HepG2 (cell line): ENCODE measurements around the gene NID1. TPM values are rescaled to one million over a fixed set of nuclear protein-coding genes. Genes with fewer than 3 reads are reported as not detected.

Source experiments
- DNMT3B ChIP-seq: conservative IDR thresholded peaks from 2 replicates; pipeline ENCODE4 v1.6.1; 2016; ENCODE audit warnings: missing biosample characterization, control low read depth
- FOXM1 ChIP-seq: sonication (generic); formaldehyde crosslinking; IDR thresholded peaks from 2 replicates; pipeline ENCODE4 v1.5.0; 2020; ENCODE audit warnings: missing genetic modification reagents
- GZF1 ChIP-seq: sonication (generic); formaldehyde crosslinking; IDR thresholded peaks from 2 replicates; pipeline ENCODE4 v1.5.1; 2020; ENCODE audit warnings: mild to moderate bottlenecking, missing genetic modification reagents
- HNRNPUL1 ChIP-seq: fragments of 200-400 bp; formaldehyde crosslinking; IDR thresholded peaks from 2 replicates; pipeline ENCODE4 v1.6.1; 2017; ENCODE audit warnings: low read depth, mild to moderate bottlenecking, low read length, moderate library complexity
- HOXA3 ChIP-seq: sonication (generic); formaldehyde crosslinking; IDR thresholded peaks from 2 replicates; pipeline ENCODE4 v1.5.0; 2020; ENCODE audit warnings: missing genetic modification reagents
- NFE2 ChIP-seq: sonication (generic); formaldehyde crosslinking; IDR thresholded peaks from 2 replicates; pipeline ENCODE4 v1.4.0; 2020; ENCODE audit warnings: missing genetic modification reagents
- PHB2 ChIP-seq: fragments of 450-650 bp; IDR thresholded peaks from 2 replicates; pipeline ENCODE4 v1.6.1; 2018; ENCODE audit not compliant: partially characterized antibody
- TMF1 ChIP-seq: sonication (generic); formaldehyde crosslinking; IDR thresholded peaks from 2 replicates; pipeline ENCODE4 v1.8.1; 2022; ENCODE audit warnings: low read depth, missing genetic modification reagents
- ZFP1 ChIP-seq: IDR thresholded peaks from 2 replicates; pipeline ENCODE4 v1.6.1; 2016
- ZNF282 ChIP-seq: fragments of 450-650 bp; IDR thresholded peaks from 2 replicates; pipeline ENCODE4 v1.6.1; 2018; ENCODE audit not compliant: partially characterized antibody
- ZNF333 ChIP-seq: sonication (generic); formaldehyde crosslinking; IDR thresholded peaks from 2 replicates; pipeline ENCODE4 v1.4.0; 2020; ENCODE audit warnings: mild to moderate bottlenecking, missing genetic modification reagents, borderline replicate concordance
- ZNF747 ChIP-seq: sonication (generic); formaldehyde crosslinking; IDR thresholded peaks from 2 replicates; pipeline ENCODE4 v1.8.1; 2023; ENCODE audit warnings: missing genetic modification reagents, mild to moderate bottlenecking, borderline replicate concordance
- ZNF775 ChIP-seq: sonication (generic); formaldehyde crosslinking; IDR thresholded peaks from 2 replicates; pipeline ENCODE4 v1.4.0; 2020; ENCODE audit warnings: missing genetic modification reagents, mild to moderate bottlenecking, moderate library complexity, borderline replicate concordance
- polyA plus RNA-seq, 8 experiments: library from polyadenylated mRNA; depleted of rRNA in 3 of 8; stranded (reverse) in 7 of 8; unstranded in 1 of 8; fragments of >200 nt; fragmentation: Illumina TruSeq in 4 of 8; extraction: Trizol in 4 of 8; gene quantifications; 2 replicates each; pipeline versions ENCODE4 v1.2.1 to v1.2.3, GENCODE V29; 2011 to 2016; ENCODE audit warnings: low read depth in 4 of 8, missing spikeins in 1 of 8, mixed read lengths in 1 of 8; ENCODE audit not compliant: insufficient read depth in 1 of 8
- total RNA-seq, 5 experiments: library from RNA; depleted of rRNA; stranded (reverse); fragments of >200 nt; fragmentation: Illumina TruSeq; extraction: Trizol; gene quantifications; 2 replicates each; pipeline ENCODE4 v1.2.3, GENCODE V29; 2016; ENCODE audit warnings: low read depth in 1 of 5
- TF ChIP-seq, protein P1 (sequence below): sonication (generic); formaldehyde crosslinking; IDR thresholded peaks from 2 replicates; pipeline ENCODE4 v1.5.0; 2020; ENCODE audit warnings: missing genetic modification reagents
- TF ChIP-seq, protein P2 (sequence below): sonication (generic); formaldehyde crosslinking; IDR thresholded peaks from 2 replicates; pipeline ENCODE4 v1.4.0; 2020; ENCODE audit warnings: missing genetic modification reagents, mild to moderate bottlenecking, borderline replicate concordance
- TF ChIP-seq, protein P3 (sequence below), 2 experiments: sonication (generic) in 1 of 2; formaldehyde crosslinking in 1 of 2; IDR thresholded peaks; 2 replicates each; pipeline versions ENCODE4 v1.6.1 to v1.9.0; 2014 to 2022; ENCODE audit warnings: antibody characterized with exemption in 1 of 2, borderline replicate concordance in 1 of 2, inconsistent platforms in 1 of 2, low read depth in 1 of 2, missing genetic modification reagents in 1 of 2
- TF ChIP-seq, protein P4 (sequence below): sonication (generic); formaldehyde crosslinking; IDR thresholded peaks from 2 replicates; pipeline ENCODE4 v1.4.0; 2020; ENCODE audit warnings: mild to moderate bottlenecking, missing genetic modification reagents
- TF ChIP-seq, protein P5 (sequence below): sonication (generic); formaldehyde crosslinking; IDR thresholded peaks from 2 replicates; pipeline ENCODE4 v1.4.0; 2020; ENCODE audit warnings: missing genetic modification reagents

NID1 gene
- total and polyA plus RNA-seq, 2 of the 13 experiments (the other 11 are each of a cell fraction or from before 2014, with no cell fraction given): 50.2 to 56.1 TPM

DNA sequence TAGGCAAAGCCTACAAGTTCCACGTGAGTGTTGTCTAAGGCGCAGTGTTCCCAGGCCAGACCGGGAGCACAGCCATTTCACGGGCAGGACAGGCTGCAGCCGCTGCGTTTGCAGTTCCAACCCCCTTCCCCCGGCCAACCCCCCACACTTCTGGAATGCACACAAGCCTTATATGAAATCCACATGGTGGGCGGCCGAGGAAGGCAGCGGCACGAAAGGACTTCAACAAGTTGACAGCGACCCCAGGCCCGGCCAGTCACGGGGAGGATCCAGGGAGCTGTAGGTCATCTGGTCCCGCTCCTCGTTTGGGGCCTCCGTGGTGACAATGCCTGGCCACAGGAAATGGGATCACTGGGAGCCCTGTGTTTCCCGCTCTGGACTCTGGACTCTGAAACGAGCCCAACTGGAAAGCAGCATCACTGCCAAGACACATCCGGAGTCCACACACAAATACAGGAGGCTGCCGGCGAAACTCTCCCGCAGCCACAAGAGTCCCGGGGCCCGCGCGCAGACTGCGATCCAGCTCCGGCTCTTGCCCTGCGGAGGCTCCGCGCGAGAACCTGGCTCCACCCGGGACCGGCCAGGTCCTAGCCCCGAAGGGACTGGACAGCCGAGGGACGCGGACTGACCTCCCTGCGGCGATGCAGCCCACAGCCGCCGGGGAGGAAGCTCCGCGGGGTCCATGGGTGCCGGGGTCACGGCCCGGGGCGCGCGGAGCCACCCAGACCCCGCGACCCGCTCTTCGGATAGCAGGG, 794 bp downstream of the NID1 start (continued):
- TF ChIP-seq, protein P1, sequence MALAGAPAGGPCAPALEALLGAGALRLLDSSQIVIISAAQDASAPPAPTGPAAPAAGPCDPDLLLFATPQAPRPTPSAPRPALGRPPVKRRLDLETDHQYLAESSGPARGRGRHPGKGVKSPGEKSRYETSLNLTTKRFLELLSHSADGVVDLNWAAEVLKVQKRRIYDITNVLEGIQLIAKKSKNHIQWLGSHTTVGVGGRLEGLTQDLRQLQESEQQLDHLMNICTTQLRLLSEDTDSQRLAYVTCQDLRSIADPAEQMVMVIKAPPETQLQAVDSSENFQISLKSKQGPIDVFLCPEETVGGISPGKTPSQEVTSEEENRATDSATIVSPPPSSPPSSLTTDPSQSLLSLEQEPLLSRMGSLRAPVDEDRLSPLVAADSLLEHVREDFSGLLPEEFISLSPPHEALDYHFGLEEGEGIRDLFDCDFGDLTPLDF: peak; percentile 98
- TF ChIP-seq DNMT3B (CRISPR knock-in tag) (0 out of 2 replicates have a peak, but pooled peaks have one; percentile 28), FOXM1 (CRISPR knock-in tag) (no peak), HOXA3 (peak; percentile 88), ZNF333 (no peak), ZFP1 (no peak), ZNF747 (CRISPR knock-in tag) (peak; percentile 94; the same call in 1 of the 2 replicates), TMF1 (CRISPR knock-in tag) (no peak; the same call in 1 of the 2 replicates), GZF1 (CRISPR knock-in tag) (peak; percentile 4; the same call in 1 of the 2 replicates), ZNF775 (CRISPR knock-in tag) (peak; percentile 91; the same call in 1 of the 2 replicates), ZNF282 (no peak), NFE2 (CRISPR knock-in tag) (no peak), HNRNPUL1 (no peak), PHB2 (no peak)
- TF ChIP-seq, protein P2, sequence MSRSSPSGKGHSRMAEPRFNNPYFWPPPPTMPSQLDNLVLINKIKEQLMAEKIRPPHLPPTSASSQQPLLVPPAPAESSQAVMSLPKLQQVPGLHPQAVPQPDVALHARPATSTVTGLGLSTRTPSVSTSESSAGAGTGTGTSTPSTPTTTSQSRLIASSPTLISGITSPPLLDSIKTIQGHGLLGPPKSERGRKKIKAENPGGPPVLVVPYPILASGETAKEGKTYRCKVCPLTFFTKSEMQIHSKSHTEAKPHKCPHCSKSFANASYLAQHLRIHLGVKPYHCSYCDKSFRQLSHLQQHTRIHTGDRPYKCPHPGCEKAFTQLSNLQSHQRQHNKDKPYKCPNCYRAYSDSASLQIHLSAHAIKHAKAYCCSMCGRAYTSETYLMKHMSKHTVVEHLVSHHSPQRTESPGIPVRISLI (CRISPR knock-in tag): peak; percentile 65; the same call in 1 of the 2 replicates
- TF ChIP-seq, protein P3, sequence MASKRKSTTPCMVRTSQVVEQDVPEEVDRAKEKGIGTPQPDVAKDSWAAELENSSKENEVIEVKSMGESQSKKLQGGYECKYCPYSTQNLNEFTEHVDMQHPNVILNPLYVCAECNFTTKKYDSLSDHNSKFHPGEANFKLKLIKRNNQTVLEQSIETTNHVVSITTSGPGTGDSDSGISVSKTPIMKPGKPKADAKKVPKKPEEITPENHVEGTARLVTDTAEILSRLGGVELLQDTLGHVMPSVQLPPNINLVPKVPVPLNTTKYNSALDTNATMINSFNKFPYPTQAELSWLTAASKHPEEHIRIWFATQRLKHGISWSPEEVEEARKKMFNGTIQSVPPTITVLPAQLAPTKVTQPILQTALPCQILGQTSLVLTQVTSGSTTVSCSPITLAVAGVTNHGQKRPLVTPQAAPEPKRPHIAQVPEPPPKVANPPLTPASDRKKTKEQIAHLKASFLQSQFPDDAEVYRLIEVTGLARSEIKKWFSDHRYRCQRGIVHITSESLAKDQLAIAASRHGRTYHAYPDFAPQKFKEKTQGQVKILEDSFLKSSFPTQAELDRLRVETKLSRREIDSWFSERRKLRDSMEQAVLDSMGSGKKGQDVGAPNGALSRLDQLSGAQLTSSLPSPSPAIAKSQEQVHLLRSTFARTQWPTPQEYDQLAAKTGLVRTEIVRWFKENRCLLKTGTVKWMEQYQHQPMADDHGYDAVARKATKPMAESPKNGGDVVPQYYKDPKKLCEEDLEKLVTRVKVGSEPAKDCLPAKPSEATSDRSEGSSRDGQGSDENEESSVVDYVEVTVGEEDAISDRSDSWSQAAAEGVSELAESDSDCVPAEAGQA (IDR thresholded peaks at IDR 0.05; ENCODE audit: low read depth): no peak
- TF ChIP-seq, protein P3 (CRISPR knock-in tag; IDR thresholded peaks at IDR 0.05; ENCODE audit: borderline replicate concordance): peak; percentile 50
- TF ChIP-seq, protein P4, sequence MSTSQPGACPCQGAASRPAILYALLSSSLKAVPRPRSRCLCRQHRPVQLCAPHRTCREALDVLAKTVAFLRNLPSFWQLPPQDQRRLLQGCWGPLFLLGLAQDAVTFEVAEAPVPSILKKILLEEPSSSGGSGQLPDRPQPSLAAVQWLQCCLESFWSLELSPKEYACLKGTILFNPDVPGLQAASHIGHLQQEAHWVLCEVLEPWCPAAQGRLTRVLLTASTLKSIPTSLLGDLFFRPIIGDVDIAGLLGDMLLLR (CRISPR knock-in tag): no peak; the same call in none of the 2 replicates
- TF ChIP-seq, protein P5, sequence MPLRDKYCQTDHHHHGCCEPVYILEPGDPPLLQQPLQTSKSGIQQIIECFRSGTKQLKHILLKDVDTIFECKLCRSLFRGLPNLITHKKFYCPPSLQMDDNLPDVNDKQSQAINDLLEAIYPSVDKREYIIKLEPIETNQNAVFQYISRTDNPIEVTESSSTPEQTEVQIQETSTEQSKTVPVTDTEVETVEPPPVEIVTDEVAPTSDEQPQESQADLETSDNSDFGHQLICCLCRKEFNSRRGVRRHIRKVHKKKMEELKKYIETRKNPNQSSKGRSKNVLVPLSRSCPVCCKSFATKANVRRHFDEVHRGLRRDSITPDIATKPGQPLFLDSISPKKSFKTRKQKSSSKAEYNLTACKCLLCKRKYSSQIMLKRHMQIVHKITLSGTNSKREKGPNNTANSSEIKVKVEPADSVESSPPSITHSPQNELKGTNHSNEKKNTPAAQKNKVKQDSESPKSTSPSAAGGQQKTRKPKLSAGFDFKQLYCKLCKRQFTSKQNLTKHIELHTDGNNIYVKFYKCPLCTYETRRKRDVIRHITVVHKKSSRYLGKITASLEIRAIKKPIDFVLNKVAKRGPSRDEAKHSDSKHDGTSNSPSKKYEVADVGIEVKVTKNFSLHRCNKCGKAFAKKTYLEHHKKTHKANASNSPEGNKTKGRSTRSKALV (CRISPR knock-in tag): peak; percentile 66; the same call in 1 of the 2 replicates
